HG03354 (cell line): ENCODE measurements around the gene AXDND1.

Experiments
- ATAC-seq: cut with Tn5 transposase; IDR thresholded peaks from one replicate; pipeline ENCODE4 v1.9.1; 2021; ENCODE audit warnings: mild to moderate bottlenecking; ENCODE audit not compliant: unreplicated experiment, poor library complexity, severe bottlenecking

Gene AXDND1, protein sequence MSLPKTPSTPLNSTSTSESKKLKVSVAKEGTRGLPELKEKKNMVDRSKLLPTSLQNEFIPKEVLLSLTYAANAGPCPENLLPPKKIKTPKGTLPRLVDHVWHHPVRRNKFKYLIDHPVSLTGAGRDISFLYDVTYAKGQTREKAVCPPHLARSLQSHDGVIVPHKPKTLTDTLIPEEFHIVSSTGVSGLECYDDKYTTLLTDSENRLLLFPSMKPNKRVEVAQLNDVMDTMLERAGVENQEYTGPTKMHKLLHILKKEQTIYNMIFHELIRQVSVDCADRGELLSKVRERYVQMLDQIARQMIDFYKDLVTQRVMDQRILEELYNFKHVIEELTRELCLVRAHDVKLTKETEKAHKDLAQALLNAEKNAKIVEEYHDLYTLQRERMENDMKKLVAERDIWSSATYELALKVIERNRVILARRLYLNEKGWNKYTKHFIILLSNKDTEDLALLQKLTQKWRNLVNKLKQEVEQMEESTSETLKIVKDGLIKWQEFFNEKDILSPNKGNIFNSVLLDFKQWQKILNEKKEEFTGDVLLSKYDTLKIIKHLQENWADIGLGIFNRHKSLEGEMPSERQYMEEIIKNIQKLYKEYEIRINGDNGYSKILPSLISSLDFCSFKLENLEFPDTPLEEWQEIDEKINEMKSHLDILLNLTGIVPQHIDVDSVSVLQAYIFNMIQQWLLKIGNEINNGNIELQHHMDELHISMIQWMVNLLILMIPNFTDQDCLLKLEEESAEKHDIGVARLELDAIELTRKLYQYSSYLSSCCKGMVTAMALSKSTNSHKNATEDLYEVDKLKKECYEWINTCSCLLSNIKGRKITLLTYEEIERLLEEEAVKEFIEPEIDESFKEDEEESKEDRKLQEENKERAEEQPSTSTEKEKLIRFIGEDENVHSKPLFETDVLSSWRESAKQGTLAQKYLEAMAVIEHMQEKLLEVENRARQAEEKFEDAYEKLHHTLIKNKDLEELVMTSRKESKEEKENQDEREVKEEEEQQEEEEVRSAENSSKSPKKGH

GRCh38 chr1:179365342-179366092 lies at the start of gene AXDND1:
Gene AXDND1 (plus strand): TSS chr1:179365971. CDS start chr1:179366510, 539 bp downstream.
- ATAC-seq = peak; percentile 97

DNA sequence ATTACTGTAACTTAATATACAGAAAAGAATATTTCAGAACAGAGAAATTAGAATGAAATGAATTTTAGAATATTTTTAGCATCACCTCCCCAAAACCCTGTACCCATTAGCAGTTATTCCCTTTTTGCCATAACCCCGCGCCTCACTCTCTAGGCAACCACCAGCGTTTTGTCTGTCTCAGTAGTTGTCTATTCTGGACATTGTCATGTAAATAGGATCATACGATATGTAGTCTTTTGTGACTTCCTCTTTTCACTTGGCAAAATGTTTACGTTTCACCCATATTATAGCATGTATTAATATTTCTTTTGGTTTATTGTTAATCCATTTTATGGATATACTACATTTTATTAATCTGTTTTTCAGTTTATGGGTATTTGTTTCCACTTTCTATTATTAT lies 47.3 kb upstream of the AXDND1 start:
- ATAC-seq = no peak

DNA sequence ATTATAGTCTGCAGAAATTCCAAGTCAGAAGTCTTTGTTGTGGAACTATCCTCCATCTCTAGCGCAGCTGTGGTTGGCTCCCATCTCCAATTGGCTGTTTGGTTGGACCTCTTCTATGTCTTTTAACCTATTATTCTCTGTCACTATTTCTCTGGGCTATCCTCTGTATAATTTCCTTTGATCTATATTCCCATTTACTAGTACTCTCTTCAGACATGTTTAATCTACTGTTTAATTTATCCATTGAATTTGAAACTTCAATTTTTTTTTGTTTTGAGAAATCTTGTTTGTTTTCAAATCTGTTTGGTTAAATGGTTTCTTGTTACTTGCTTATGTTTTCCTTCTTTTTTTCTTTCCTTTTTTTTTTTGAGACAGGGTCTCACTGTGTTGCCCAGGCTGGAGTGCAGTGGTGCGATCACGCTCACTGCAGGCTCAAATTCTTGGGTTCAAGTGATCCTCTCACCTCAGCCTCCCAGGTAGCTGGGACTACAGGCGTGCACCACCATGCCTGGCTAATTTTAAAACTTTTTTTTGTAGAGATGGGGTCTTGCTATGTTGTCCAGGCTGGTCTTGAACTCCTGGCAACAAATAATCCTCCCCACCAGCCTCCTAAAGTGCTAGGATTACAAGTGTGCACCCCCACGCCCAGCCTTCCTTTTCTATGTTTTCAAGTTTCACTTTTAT lies 44.1 kb upstream of the AXDND1 start:
- ATAC-seq = no peak

GRCh38 chr1:179322557-179322956 lies 43.2 kb upstream of the AXDND1 start:
- ATAC-seq = no peak

DNA sequence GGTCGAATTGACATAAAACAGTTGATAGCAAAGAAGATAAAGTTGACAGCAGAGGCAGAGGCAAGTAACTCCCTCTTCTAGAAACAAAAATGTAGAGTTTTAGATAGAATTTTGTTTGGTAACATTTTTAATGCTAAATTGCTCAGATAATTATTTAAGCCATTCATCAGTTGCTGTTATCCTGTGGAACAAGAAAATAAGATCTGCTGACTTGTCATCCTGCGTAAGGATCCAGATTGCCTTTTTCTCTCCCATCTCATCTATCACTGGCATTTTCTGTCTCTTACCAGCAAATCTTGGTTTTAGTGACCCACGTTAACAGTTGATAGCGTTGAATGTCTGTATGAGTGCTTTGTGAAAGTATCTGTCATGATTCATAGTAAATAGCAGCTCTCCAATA lies 42.3 kb upstream of the AXDND1 start:
- no peak for ATAC-seq

DNA sequence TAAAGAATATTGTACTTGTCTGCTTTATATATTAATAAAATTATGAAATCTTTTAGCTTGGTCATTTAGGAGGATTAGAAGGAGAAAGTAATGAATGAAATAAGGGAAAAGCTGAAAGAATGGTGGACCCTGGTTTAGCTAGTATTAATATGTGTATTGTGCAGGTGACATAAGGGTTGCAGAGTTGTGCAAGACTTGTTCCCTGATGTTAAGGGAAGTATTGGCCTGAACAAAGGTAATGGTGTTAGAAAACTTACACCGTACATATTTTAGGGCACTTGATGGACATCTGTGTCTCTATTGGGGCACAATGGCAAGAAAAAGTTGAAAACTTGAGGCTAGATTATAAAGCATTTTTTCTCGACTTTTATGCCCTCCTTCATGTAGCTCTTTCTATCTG lies 39.9 kb upstream of the AXDND1 start:
- ATAC-seq = no peak

DNA sequence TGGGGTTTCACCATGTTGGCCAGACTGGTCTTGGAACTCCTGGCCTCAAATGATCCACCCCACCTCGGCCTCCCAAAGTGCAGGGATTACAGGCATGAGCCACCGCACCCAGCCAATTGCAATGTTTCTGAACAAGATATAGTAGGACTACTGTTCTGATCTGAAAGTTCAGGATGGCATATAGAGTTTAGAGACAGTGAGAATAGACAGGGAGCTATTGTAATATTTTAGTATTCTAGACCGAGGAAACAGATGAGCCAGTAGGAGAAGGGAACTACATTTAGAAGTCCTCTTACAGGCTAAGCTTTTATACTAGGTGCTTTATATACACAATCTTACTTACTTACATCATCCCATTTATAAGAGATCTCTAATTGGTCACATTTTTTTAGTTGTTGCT lies 39.0 kb upstream of the AXDND1 start:
- no peak for ATAC-seq

DNA sequence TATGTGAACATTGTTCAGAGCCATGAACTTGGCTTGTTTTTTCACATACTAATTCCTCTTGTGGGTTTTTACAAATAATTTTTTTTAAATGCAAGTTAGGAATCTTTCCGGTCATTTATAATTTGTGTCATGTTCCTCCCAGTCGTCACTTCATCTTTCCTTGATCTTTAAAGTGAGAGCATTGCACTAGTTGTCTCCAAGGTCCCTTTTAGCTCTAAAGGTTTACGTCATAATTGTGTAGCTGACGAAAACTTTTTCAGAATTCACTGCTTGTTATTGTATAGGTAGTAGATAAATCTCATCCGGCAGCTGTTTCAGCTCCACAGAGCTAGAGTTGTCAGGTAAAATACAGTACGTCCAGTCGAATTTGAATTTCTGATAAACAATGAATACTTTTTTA lies 38.6 kb upstream of the AXDND1 start:
- no peak for ATAC-seq

GRCh38 chr1:179327679-179328078 lies 38.1 kb upstream of the AXDND1 start:
- no peak for ATAC-seq

- ATAC-seq = no peak
Measured at GRCh38 chr1:179329862-179330261, 35.9 kb upstream of the AXDND1 start.

GRCh38 chr1:179334440-179334839 lies 31.3 kb upstream of the AXDND1 start:
- ATAC-seq = no peak

DNA sequence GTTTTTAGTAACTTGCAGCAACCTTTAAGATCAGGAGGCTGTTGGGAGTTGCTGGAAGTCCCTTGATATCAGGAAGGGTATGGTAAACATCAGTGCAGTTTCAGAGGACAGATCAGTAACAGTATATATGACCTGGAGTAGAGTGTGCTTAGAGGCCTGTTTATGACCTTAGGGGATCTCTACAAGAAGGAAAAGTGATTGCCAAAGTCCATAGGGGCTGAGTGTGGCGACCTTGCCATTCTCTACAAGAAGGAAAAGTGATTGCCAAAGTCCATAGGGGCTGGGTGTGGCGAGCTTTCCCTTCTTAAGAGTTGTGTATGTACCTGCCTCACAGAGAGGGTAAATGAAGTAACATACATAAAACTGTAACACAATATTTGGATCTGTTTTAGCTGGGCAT lies 28.5 kb upstream of the AXDND1 start:
- no peak for ATAC-seq

- ATAC-seq = no peak
Measured at GRCh38 chr1:179337942-179338560, 27.7 kb upstream of the AXDND1 start.

GRCh38 chr1:179340918-179341317 lies 24.9 kb upstream of the AXDND1 start:
- no peak for ATAC-seq

- no peak for ATAC-seq
Measured at GRCh38 chr1:179341943-179342547, 23.7 kb upstream of the AXDND1 start.

DNA sequence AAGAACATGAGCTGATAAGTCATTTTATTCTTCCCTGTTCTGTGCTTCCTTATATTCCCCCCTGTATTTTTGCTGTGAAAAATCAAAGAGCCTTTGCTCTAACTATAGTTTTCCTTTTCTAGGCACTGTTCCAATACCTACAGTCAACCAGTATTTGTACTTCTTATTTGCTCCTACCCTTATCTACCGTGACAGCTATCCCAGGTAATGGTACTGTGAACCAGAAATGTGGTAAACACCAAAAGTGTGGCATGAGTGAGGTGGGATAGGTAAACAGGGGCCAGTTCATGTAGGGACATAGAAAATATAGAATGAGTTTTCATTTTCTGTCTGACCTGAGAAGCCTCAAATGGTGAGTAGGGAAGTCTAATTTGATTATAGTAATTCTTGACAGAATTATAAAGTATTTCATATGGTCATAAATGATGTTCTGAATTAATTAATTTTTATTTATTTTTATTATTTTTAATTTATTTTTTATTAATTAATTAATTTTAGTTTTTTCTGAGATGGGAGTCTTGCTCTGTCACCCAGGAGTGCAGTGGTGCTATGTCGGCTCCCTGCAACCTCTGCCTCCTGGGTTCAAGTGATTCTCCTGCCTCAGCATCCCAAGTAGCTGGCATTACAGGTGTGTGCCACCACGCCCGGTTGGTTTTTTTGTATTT lies 22.9 kb upstream of the AXDND1 start:
- no peak for ATAC-seq

- no peak for ATAC-seq
Measured at GRCh38 chr1:179351281-179351680, 14.5 kb upstream of the AXDND1 start.

GRCh38 chr1:179352236-179352635 lies 13.5 kb upstream of the AXDND1 start:
- ATAC-seq = no peak
